ENCODE measurements around the gene LRRC51.

Gene LRRC51

GRCh38 chr11:72102631-72102945 lies 21.9 kb downstream of the LRRC51 start:
- TF ChIP-seq POLR2AphosphoS5 (IDR thresholded peaks at IDR 0.05; ENCODE audit: low read depth, low read length): no peak; the same call in 1 of the 2 replicates
- no peak for TF ChIP-seq REST (IDR thresholded peaks at IDR 0.05; ENCODE audit: insufficient read depth in 1 of 2, low read depth in 2 of 2, low read length in 2 of 2)
- TF ChIP-seq FOXP2 (optimal IDR thresholded peaks at IDR 0.05; ENCODE audit: borderline replicate concordance, extremely low read depth, extremely low read length, insufficient read depth): no peak
- no peak for TF ChIP-seq TAF1 (IDR thresholded peaks at IDR 0.05; ENCODE audit: borderline replicate concordance, insufficient read depth, low read length)
- TF ChIP-seq SIN3A (IDR thresholded peaks at IDR 0.05; ENCODE audit: borderline replicate concordance, insufficient read depth, low read length): no peak

GRCh38 chr11:72102946-72103753 lies 22.5 kb downstream of the LRRC51 start, which contains the start of gene LAMTOR1:
TSS of gene LAMTOR1 (minus strand) at chr11:72103297. CDS start at chr11:72103224, 73 bp downstream.
- 0 out of 2 replicates have a peak, but pooled peaks have one; percentile 37 for TF ChIP-seq SIN3A (IDR thresholded peaks at IDR 0.05; ENCODE audit: borderline replicate concordance, insufficient read depth, low read length)
- 0 out of 4 replicates have a peak, but pooled peaks of 1 of the 2 experiments have one; percentile 30 for TF ChIP-seq REST (IDR thresholded peaks at IDR 0.05; ENCODE audit: insufficient read depth in 1 of 2, low read depth in 2 of 2, low read length in 2 of 2)
- TF ChIP-seq TAF1 (IDR thresholded peaks at IDR 0.05; ENCODE audit: borderline replicate concordance, insufficient read depth, low read length): peak; percentile 67; the same call in 1 of the 2 replicates
- peak; percentile 88 for TF ChIP-seq FOXP2 (optimal IDR thresholded peaks at IDR 0.05; ENCODE audit: borderline replicate concordance, extremely low read depth, extremely low read length, insufficient read depth)
- peak; percentile 88 for TF ChIP-seq POLR2AphosphoS5 (IDR thresholded peaks at IDR 0.05; ENCODE audit: low read depth, low read length)

GRCh38 chr11:72103754-72104167 lies 23.1 kb downstream of the LRRC51 start:
- TF ChIP-seq TAF1 (IDR thresholded peaks at IDR 0.05; ENCODE audit: borderline replicate concordance, insufficient read depth, low read length) (no peak), REST (IDR thresholded peaks at IDR 0.05; ENCODE audit: insufficient read depth in 1 of 2, low read depth in 2 of 2, low read length in 2 of 2) (no peak), SIN3A (IDR thresholded peaks at IDR 0.05; ENCODE audit: borderline replicate concordance, insufficient read depth, low read length) (no peak), FOXP2 (optimal IDR thresholded peaks at IDR 0.05; ENCODE audit: borderline replicate concordance, extremely low read depth, extremely low read length, insufficient read depth) (no peak), POLR2AphosphoS5 (IDR thresholded peaks at IDR 0.05; ENCODE audit: low read depth, low read length) (no peak)

GRCh38 chr11:72105888-72106287 lies 25.2 kb downstream of the LRRC51 start, which contains the start of gene TOMT:
TSS of gene TOMT (plus strand) at chr11:72105924. CDS start at chr11:72105952, 28 bp downstream.
- no peak for TF ChIP-seq FOXP2 (optimal IDR thresholded peaks at IDR 0.05; ENCODE audit: borderline replicate concordance, extremely low read depth, extremely low read length, insufficient read depth)
- TF ChIP-seq TAF1 (IDR thresholded peaks at IDR 0.05; ENCODE audit: borderline replicate concordance, insufficient read depth, low read length): no peak
- no peak for TF ChIP-seq POLR2AphosphoS5 (IDR thresholded peaks at IDR 0.05; ENCODE audit: low read depth, low read length)
- TF ChIP-seq REST (IDR thresholded peaks at IDR 0.05; ENCODE audit: insufficient read depth in 1 of 2, low read depth in 2 of 2, low read length in 2 of 2): no peak
- TF ChIP-seq SIN3A (IDR thresholded peaks at IDR 0.05; ENCODE audit: borderline replicate concordance, insufficient read depth, low read length): no peak
